ENCODE data around the gene FBXO15. TPM values are rescaled to one million over a fixed set of nuclear protein-coding genes. Genes with fewer than 3 reads are reported as not detected.

The FBXO15 gene
- polyA plus RNA-seq, 4 donors, result 1.0 to 7.4 (median 4.2) TPM

DNA sequence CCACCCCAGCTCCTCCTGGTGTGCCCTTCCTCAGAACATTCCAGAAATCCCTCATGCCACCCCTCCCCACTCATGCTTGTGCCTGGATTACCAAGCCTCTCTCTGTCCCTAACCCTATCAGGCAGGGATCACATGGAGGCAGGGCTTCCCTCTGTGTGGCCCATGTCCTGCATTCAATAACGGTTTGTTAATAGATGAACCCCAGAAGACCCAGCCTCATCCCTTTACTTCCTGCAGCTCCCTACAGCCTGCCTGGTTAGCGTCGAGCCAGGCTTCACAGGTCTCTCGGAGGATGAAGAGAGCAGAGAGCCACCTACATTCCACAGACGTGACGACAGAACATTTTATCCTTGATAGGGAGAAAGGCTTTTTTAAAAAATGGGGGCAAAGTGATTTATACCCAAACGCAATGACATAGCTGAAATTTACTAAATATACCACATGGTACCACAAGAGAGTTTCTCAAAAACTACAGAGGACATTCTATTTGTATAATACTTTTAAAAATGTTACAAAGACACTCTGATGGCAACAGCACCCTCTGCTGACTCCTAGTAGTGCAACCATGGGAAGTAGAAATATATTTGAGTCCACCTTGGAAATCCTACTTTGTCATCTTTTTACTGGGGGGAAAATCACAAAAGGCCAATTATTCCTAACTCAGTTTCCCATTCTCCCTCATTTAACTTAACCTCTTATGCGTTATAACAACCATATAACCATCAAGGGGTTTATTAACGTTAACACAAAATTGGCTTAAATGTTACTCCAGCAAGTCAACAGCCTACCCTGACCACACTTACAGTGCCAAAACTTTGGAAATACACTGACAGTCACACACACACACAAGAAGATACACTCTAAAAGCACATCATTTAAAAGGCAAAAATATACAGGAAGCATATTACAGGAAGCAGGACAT lies 30.7 kb downstream of the FBXO15 start:
- peak in 3 of 4 donors; percentile 7 to 20 (median 14) for DNase-seq (ENCODE audit: low read depth in 4 of 4, low spot score in 3 of 4)

GRCh38 chr18:74115046-74115445 lies 32.6 kb downstream of the FBXO15 start:
- DNase-seq (ENCODE audit: low read depth in 4 of 4, low spot score in 3 of 4), result no peak

DNA sequence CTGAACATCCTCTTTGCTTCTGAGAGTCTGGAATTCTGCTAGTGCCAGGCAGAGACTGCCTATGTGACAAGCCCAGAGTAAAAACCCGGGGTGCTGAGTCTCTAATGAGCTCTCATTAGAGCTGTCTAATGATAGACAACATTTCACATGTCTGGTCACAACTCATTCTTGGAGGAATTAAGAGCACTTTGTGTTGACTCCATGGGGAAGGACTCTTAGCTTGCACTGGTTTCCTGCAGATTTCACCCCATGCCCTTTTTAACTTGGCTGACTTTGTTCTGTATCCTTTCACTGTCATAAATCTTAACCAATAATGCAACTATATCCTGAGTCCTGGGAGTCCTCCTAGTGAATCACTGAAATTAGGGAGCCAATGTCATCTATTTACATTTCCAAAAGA lies 33.5 kb downstream of the FBXO15 start:
- DNase-seq (ENCODE audit: low read depth in 4 of 4, low spot score in 3 of 4), result no peak

GRCh38 chr18:74113711-74114110 lies 33.9 kb downstream of the FBXO15 start:
- DNase-seq (ENCODE audit: low read depth in 4 of 4, low spot score in 3 of 4), result no peak

DNA sequence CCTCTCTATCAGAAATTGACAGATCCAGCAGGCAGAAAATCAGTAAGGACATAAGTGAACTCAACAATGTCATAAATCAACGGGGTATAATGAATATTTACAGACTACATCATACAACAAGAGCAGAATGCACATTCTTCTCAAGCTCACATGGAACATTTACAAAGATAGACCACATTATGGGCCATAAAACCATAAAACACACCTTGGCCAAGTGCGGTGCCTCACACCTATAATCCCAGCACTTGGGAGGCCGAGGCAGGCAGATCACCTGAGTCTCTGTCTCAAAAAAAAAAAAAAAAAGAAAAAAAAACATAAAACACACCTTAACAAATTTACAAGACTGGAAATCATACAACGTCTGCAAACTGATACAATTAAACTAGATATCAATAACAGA lies 36.7 kb downstream of the FBXO15 start:
- no peak for DNase-seq (ENCODE audit: low read depth in 4 of 4, low spot score in 3 of 4)

DNA sequence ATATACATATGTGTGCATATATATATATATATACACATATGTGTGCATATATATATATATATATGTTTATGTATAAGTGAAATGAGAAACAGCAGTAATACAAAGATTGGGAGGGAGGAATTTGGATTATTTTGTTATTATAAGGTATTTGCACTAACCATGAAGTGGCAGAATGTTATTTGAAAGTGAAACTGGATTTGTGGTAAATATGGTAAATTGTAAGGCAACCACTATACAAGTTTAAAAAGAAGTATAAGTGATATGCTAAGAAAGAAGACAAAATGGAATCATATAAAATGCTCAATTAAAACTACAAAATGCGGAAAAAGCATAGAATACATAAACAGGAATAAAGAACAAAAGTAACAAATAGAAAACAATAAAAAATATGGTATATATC lies 37.5 kb downstream of the FBXO15 start:
- no peak for DNase-seq (ENCODE audit: low read depth in 4 of 4, low spot score in 3 of 4)

GRCh38 chr18:74108460-74108859 lies 39.2 kb downstream of the FBXO15 start:
- DNase-seq (ENCODE audit: low read depth in 4 of 4, low spot score in 3 of 4), result no peak

- DNase-seq (ENCODE audit: low read depth in 4 of 4, low spot score in 3 of 4), result no peak
Observed at GRCh38 chr18:74097803-74098202, 49.8 kb downstream of the FBXO15 start.

GRCh38 chr18:74092922-74093321 lies 54.7 kb downstream of the FBXO15 start:
- DNase-seq (ENCODE audit: low read depth in 4 of 4, low spot score in 3 of 4), result no peak

DNA sequence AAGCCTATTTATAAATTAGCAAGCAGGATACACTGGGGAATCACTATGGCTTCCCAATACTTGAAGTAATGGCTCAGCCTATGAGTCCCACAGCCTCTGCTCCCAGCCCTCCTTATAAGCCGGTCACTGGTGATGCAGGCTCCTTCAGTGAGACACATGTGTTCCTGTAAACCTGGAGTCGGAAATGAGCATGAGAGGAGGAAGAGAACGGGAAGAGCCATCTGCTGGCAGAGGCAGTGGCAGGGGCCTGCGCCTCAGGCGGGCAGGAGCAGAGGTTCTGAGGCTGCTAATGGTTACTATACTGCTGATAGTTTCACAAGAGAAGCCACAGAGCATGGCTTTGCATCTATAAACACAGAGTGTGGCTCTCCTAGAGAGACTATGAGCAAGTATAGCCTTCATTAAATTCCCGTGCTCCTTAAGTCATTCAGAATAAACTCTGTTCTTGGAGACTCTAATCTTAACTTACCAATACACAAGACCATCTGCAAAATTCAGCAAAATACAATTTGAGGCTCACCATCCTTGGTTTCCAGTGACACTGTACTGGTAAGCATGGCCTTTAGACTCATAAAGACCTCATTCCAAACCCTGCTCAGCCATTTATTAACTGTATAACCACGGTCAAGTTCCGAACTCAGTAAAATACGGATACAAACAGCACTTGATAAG lies 63.3 kb downstream of the FBXO15 start:
- no peak for DNase-seq (ENCODE audit: low read depth in 4 of 4, low spot score in 3 of 4)

DNA sequence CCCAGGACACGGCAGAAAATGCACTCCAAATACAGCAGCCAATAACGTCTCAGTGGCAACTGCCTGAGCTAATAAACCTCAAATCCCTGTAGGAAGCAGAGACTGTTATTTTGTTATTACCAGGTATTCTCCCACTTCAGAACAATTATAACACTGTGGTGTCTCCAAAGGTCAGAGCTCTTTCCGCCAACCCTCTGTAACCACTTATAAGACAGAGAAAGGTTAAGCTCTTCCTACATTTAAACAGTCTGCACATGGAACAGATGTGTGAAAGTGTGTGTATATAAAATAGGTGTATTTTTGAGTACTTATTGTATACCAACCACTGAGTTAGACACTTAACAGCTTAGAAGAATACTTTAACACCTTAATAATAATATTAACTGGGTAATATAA lies 64.1 kb downstream of the FBXO15 start:
- no peak for DNase-seq (ENCODE audit: low read depth in 4 of 4, low spot score in 3 of 4)

GRCh38 chr18:74082742-74083556 lies 64.7 kb downstream of the FBXO15 start:
- DNase-seq (ENCODE audit: low read depth in 4 of 4, low spot score in 3 of 4), result no peak

DNA sequence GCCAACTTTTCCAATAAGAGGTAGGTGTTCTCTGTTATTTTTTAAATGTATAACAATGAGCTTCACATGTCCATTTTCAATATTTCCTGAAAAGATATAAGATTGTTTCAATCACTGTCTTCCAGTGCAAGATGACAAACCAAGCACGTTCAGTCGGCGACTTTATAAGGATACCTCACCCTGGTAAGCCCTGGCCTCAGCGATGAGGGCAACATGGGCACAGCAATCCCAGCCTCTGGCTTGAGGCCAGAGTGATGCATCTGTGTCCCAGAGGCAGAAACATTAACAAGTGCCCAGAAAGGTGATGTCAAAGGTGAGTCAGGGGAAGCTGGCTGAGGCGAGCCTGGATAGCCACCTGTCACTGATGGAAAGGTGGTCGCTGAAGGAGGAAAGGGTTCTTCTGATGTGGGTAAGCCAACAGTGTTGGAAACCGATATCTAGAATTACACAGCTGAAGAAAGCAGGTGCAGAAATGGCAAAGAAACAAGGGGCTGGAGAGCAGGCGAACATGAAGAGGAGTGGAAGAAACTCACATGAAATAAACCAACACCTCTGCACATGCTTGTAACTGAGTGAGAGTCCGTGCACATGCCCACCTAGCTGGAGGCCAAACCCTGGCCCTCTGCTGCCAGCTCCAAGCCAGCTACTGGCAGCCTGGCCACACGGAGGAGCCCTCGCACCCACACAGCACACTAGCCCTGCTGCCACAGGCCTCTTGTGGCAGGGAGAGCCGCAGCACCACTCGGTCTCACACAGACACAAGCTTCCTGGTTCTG lies 65.5 kb downstream of the FBXO15 start:
- no peak for DNase-seq (ENCODE audit: low read depth in 4 of 4, low spot score in 3 of 4)

DNA sequence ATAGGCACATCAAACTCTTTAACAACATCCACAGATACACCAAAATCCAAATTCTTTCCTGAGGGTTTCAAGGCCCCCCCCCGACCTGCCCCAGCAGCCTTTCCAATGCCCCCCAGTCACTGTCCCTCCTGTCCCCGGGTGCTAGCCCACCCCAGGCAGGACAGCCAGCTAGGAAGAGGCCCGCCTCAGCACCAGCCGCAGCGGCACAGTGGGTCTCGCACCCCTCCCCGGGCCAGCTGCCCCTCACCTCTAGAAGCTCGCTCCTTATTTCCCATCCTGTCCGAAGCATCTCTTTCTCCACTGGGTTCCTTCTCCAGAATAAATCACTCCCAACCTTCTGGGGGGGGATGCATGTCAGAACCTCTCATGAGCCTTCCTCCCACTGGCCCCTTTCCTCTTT lies 69.4 kb downstream of the FBXO15 start:
- no peak for DNase-seq (ENCODE audit: low read depth in 4 of 4, low spot score in 3 of 4)

DNA sequence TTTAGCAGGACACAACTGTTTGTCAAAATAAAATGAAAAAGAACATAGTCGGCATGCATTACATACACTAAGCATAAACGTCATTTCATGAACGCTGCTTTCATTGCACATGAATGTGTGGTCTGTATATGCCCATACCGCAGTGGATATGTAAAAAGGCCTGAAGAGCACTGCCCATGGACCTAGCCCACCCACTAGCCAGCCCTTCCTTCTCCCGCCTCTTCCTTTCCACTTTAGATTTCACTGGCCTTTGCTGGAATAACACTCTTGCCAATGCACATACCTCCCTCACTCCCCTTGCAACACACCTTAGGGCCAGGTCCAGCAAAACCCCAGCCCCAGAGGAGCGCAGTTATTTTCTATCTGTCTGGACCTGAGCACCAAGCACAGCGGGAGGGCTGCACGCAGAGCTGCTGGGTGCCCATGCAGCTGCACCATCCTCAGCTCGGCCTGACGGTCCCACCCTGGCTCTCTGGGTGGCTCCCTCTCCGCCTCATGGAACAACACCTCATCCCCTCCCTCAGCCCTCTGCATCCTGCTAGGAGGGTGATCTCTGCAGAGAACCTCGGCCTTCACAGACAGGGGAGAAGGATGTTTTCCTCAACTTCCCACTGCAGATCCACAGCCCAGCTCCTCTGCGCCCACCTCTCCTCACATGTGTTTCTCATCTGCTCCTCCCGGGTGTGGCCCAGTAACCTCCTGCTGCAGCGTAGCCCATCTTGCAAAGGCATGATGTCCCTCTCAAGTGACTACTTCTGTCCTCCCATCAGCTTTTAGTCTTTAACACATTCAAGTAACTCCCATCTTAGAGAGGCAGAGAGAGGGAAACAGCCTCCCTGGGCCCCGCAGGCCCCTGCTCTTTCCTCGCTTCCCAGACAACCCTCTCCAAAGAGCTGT lies 72.7 kb downstream of the FBXO15 start:
- no peak for DNase-seq (ENCODE audit: low read depth in 4 of 4, low spot score in 3 of 4)

- no peak for DNase-seq (ENCODE audit: low read depth in 4 of 4, low spot score in 3 of 4)
Observed at GRCh38 chr18:74073957-74074667, 73.5 kb downstream of the FBXO15 start.

DNA sequence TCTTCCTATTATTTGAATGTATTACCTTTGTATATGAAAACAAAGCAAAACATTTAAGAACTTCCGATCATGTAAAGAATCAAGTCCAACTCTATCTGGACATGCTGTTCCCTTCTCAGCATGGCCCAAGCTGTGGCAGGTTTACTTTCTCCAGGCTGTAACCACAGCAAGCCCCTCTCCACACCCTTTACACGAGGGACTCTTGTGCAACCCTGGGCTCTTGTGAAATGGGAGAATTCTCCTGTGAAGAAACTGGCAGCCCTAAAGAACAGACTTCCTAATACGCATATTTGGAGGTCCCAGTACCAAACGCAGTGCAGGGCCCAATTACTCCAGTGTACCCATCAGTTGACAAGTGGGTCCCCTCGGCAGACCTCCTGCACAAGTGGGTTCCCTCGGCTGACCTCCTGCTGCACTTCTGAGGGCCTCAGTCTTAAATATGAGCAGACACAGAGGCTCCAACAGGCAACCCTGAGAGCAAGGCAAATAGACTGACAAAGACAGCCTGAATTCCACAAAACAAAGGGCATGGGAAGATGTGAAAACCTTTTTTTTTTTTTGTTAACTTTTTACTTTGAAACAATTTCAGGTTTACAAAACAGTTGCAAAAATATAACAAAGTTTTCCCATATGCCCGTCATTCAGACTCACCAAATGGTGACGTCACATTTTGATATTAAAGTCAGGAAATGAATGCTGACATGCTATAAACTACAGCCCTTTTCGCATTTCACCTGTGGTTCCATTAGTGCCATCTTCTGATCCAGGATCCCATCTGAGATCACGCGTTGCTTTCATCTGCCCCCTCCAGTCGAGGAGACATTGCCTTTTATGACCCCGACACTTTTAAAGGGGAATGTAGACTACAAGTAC lies 78.2 kb downstream of the FBXO15 start:
- no peak for DNase-seq (ENCODE audit: low read depth in 4 of 4, low spot score in 3 of 4)

- no peak for DNase-seq (ENCODE audit: low read depth in 4 of 4, low spot score in 3 of 4)
Observed at GRCh38 chr18:74068296-74068695, 79.3 kb downstream of the FBXO15 start.
